ENCODE results near the gene GCC2.
"Not testable (repeated sequence)": the region's sequence is repeated elsewhere in the genome, so short reads cannot be mapped to it uniquely, and the experiment has no call there.

GCC2 gene

GRCh38 chr2:108417254-108417653, 31.8 kb upstream of the GCC2 start:
- Histone ChIP-seq H3K27me3 (ENCODE audit: control insufficient read depth, insufficient read depth, low read length) (no peaks in the 10 kb centered on the region), H3K4me3 (ENCODE audit: low read depth, low read length) (no peak overlapping the region), H3K9me3 (ENCODE audit: control insufficient read depth, insufficient read depth, low read length) (no peaks in the 10 kb centered on the region), H3K36me3 (ENCODE audit: control insufficient read depth, insufficient read depth, low read length) (no peaks in the 10 kb centered on the region), H3K4me1 (ENCODE audit: control insufficient read depth, insufficient read depth, low read length) (no peaks in the 10 kb centered on the region), H3K9ac (ENCODE audit: low read depth, low read length) (no peak overlapping the region)

GRCh38 chr2:108418416-108418815, 30.6 kb upstream of the GCC2 start:
- Histone ChIP-seq H3K4me3 (ENCODE audit: low read depth, low read length) (no peak overlapping the region), H3K9me3 (ENCODE audit: control insufficient read depth, insufficient read depth, low read length) (no peaks in the 10 kb centered on the region), H3K4me1 (ENCODE audit: control insufficient read depth, insufficient read depth, low read length) (no peaks in the 10 kb centered on the region), H3K9ac (ENCODE audit: low read depth, low read length) (no peak overlapping the region), H3K27me3 (ENCODE audit: control insufficient read depth, insufficient read depth, low read length) (no peaks in the 10 kb centered on the region), H3K36me3 (ENCODE audit: control insufficient read depth, insufficient read depth, low read length) (no peaks in the 10 kb centered on the region)

- Histone ChIP-seq H3K4me3 (ENCODE audit: low read depth, low read length) (no peak overlapping the region), H3K4me1 (ENCODE audit: control insufficient read depth, insufficient read depth, low read length) (no peaks in the 10 kb centered on the region), H3K36me3 (ENCODE audit: control insufficient read depth, insufficient read depth, low read length) (no peaks in the 10 kb centered on the region)
These were observed 25.9 kb upstream of the GCC2 start for GRCh38 chr2:108423067-108423466.

GRCh38 chr2:108423502-108424251, 25.3 kb upstream of the GCC2 start:
- no peaks in the 10 kb centered on the region for H3K27me3 ChIP-seq (ENCODE audit: control insufficient read depth, insufficient read depth, low read length)
- H3K4me3 ChIP-seq (ENCODE audit: low read depth, low read length), result no peak overlapping the region
- H3K9ac ChIP-seq (ENCODE audit: low read depth, low read length), result no peak overlapping the region
- no peaks in the 10 kb centered on the region for H3K4me1 ChIP-seq (ENCODE audit: control insufficient read depth, insufficient read depth, low read length)
- no peaks in the 10 kb centered on the region for H3K9me3 ChIP-seq (ENCODE audit: control insufficient read depth, insufficient read depth, low read length)
- H3K36me3 ChIP-seq (ENCODE audit: control insufficient read depth, insufficient read depth, low read length), result no peaks in the 10 kb centered on the region

More at GRCh38 chr2:108423067-108423466, 25.9 kb upstream of the GCC2 start:
- Histone ChIP-seq H3K9ac (ENCODE audit: low read depth, low read length) (no peak overlapping the region), H3K27me3 (ENCODE audit: control insufficient read depth, insufficient read depth, low read length) (no peaks in the 10 kb centered on the region), H3K9me3 (ENCODE audit: control insufficient read depth, insufficient read depth, low read length) (no peaks in the 10 kb centered on the region)

- no peaks in the 10 kb centered on the region for H3K4me1 ChIP-seq (ENCODE audit: control insufficient read depth, insufficient read depth, low read length)
These were observed 20.6 kb upstream of the GCC2 start for GRCh38 chr2:108428286-108429009.

GRCh38 chr2:108435578-108435977, 13.4 kb upstream of the GCC2 start:
- H3K4me3 ChIP-seq (ENCODE audit: low read depth, low read length); H3K9me3 ChIP-seq (ENCODE audit: control insufficient read depth, insufficient read depth, low read length); H3K36me3 ChIP-seq (ENCODE audit: control insufficient read depth, insufficient read depth, low read length); H3K4me1 ChIP-seq (ENCODE audit: control insufficient read depth, insufficient read depth, low read length); H3K27me3 ChIP-seq (ENCODE audit: control insufficient read depth, insufficient read depth, low read length); H3K9ac ChIP-seq (ENCODE audit: low read depth, low read length): not testable (repeated sequence)

More at GRCh38 chr2:108428286-108429009, 20.6 kb upstream of the GCC2 start:
- H3K36me3 ChIP-seq (ENCODE audit: control insufficient read depth, insufficient read depth, low read length), result no peaks in the 10 kb centered on the region
- no peaks in the 10 kb centered on the region for H3K27me3 ChIP-seq (ENCODE audit: control insufficient read depth, insufficient read depth, low read length)
- no peaks in the 10 kb centered on the region for H3K9me3 ChIP-seq (ENCODE audit: control insufficient read depth, insufficient read depth, low read length)
- no peak overlapping the region for H3K9ac ChIP-seq (ENCODE audit: low read depth, low read length)
- H3K4me3 ChIP-seq (ENCODE audit: low read depth, low read length), result no peak overlapping the region

- no peaks in the 10 kb centered on the region for H3K36me3 ChIP-seq (ENCODE audit: control insufficient read depth, insufficient read depth, low read length)
- H3K27me3 ChIP-seq (ENCODE audit: control insufficient read depth, insufficient read depth, low read length), result no peaks in the 10 kb centered on the region
- no peaks in the 10 kb centered on the region for H3K9me3 ChIP-seq (ENCODE audit: control insufficient read depth, insufficient read depth, low read length)
- H3K4me1 ChIP-seq (ENCODE audit: control insufficient read depth, insufficient read depth, low read length), result no peaks in the 10 kb centered on the region
- no peak overlapping the region for H3K4me3 ChIP-seq (ENCODE audit: low read depth, low read length)
- no peak overlapping the region for H3K9ac ChIP-seq (ENCODE audit: low read depth, low read length)
These were observed 12.0 kb upstream of the GCC2 start for GRCh38 chr2:108436976-108437375.

GRCh38 chr2:108441712-108442111, 7.3 kb upstream of the GCC2 start:
- H3K9me3 ChIP-seq (ENCODE audit: control insufficient read depth, insufficient read depth, low read length), result no peaks in the 10 kb centered on the region
- H3K4me1 ChIP-seq (ENCODE audit: control insufficient read depth, insufficient read depth, low read length), result no peaks in the 10 kb centered on the region
- H3K9ac ChIP-seq (ENCODE audit: low read depth, low read length), result no peak overlapping the region
- no peaks in the 10 kb centered on the region for H3K36me3 ChIP-seq (ENCODE audit: control insufficient read depth, insufficient read depth, low read length)
- no peak overlapping the region for H3K4me3 ChIP-seq (ENCODE audit: low read depth, low read length)
- H3K27me3 ChIP-seq (ENCODE audit: control insufficient read depth, insufficient read depth, low read length), result no peaks in the 10 kb centered on the region

GRCh38 chr2:108444941-108445840, 3.8 kb upstream of the GCC2 start:
- peaks cover 4% of the 10 kb centered on the region for H3K4me1 ChIP-seq (ENCODE audit: control insufficient read depth, insufficient read depth, low read length)

GRCh38 chr2:108446703-108447102, 2.3 kb upstream of the GCC2 start:
- H3K4me3 ChIP-seq (ENCODE audit: low read depth, low read length), result no peak overlapping the region
- no peak overlapping the region for H3K9ac ChIP-seq (ENCODE audit: low read depth, low read length)
- no peaks in the 10 kb centered on the region for H3K27me3 ChIP-seq (ENCODE audit: control insufficient read depth, insufficient read depth, low read length)
- H3K9me3 ChIP-seq (ENCODE audit: control insufficient read depth, insufficient read depth, low read length), result no peaks in the 10 kb centered on the region
- no peaks in the 10 kb centered on the region for H3K36me3 ChIP-seq (ENCODE audit: control insufficient read depth, insufficient read depth, low read length)
- H3K4me1 ChIP-seq (ENCODE audit: control insufficient read depth, insufficient read depth, low read length), result peaks cover 5% of the 10 kb centered on the region

More at GRCh38 chr2:108444941-108445840, 3.8 kb upstream of the GCC2 start:
- Histone ChIP-seq H3K27me3 (ENCODE audit: control insufficient read depth, insufficient read depth, low read length) (no peaks in the 10 kb centered on the region), H3K9me3 (ENCODE audit: control insufficient read depth, insufficient read depth, low read length) (no peaks in the 10 kb centered on the region), H3K4me3 (ENCODE audit: low read depth, low read length) (no peak overlapping the region), H3K36me3 (ENCODE audit: control insufficient read depth, insufficient read depth, low read length) (no peaks in the 10 kb centered on the region), H3K9ac (ENCODE audit: low read depth, low read length) (no peak overlapping the region)

- no peaks in the 10 kb centered on the region for H3K9me3 ChIP-seq (ENCODE audit: control insufficient read depth, insufficient read depth, low read length)
- no peaks in the 10 kb centered on the region for H3K27me3 ChIP-seq (ENCODE audit: control insufficient read depth, insufficient read depth, low read length)
- peaks cover 5% of the 10 kb centered on the region for H3K4me1 ChIP-seq (ENCODE audit: control insufficient read depth, insufficient read depth, low read length)
- peak overlapping the region; percentile 83 for H3K4me3 ChIP-seq (ENCODE audit: low read depth, low read length)
- peaks cover 8% of the 10 kb centered on the region for H3K36me3 ChIP-seq (ENCODE audit: control insufficient read depth, insufficient read depth, low read length)
- peak overlapping the region; percentile 77 for H3K9ac ChIP-seq (ENCODE audit: low read depth, low read length)
These were observed 894 bp upstream of the GCC2 start for GRCh38 chr2:108447947-108448677.

All from iPS-15b (cell line).